ENCODE results near the gene ALLC.

ALLC gene

GRCh38 chr2:3706892-3707291 lies 48.9 kb downstream of the ALLC start:
- H3K4me3 Mint-ChIP-seq = no peak overlapping the region
- DNase-seq (ENCODE audit: low spot score in 2 of 2) = no peak
- ATAC-seq (ENCODE audit: low read depth) = no peak
- no peaks in the 10 kb centered on the region for H3K36me3 Mint-ChIP-seq
- H3K4me1 Mint-ChIP-seq = no peaks in the 10 kb centered on the region
- no peaks in the 10 kb centered on the region for H3K9me3 Mint-ChIP-seq
- no peak overlapping the region for H3K27ac Mint-ChIP-seq
- peaks cover 12% of the 10 kb centered on the region for H3K27me3 Mint-ChIP-seq

- Mint-ChIP-seq H3K36me3 (no peaks in the 10 kb centered on the region), H3K27ac (no peak overlapping the region), H3K4me1 (no peaks in the 10 kb centered on the region), H3K9me3 (no peaks in the 10 kb centered on the region), H3K4me3 (no peak overlapping the region), H3K27me3 (peaks cover 9% of the 10 kb centered on the region)
- DNase-seq (ENCODE audit: low spot score in 2 of 2) (no peak), ATAC-seq (ENCODE audit: low read depth) (no peak)
Observed at GRCh38 chr2:3708576-3708975, 50.6 kb downstream of the ALLC start.

GRCh38 chr2:3709225-3709624 lies 51.2 kb downstream of the ALLC start:
- Mint-ChIP-seq H3K4me1 (no peaks in the 10 kb centered on the region), H3K4me3 (no peak overlapping the region), H3K9me3 (no peaks in the 10 kb centered on the region), H3K36me3 (no peaks in the 10 kb centered on the region), H3K27ac (no peak overlapping the region), H3K27me3 (peaks cover 9% of the 10 kb centered on the region)
- DNase-seq (ENCODE audit: low spot score in 2 of 2) (no peak), ATAC-seq (ENCODE audit: low read depth) (no peak)

- no peak for ATAC-seq (ENCODE audit: low read depth)
Observed at GRCh38 chr2:3712424-3712823, 54.4 kb downstream of the ALLC start.

GRCh38 chr2:3712831-3713503 lies 55.0 kb downstream of the ALLC start:
- Mint-ChIP-seq H3K27ac (no peak overlapping the region), H3K27me3 (peaks cover 3% of the 10 kb centered on the region), H3K4me1 (no peaks in the 10 kb centered on the region), H3K4me3 (no peak overlapping the region), H3K36me3 (no peaks in the 10 kb centered on the region), H3K9me3 (no peaks in the 10 kb centered on the region)
- DNase-seq (ENCODE audit: low spot score in 2 of 2) (no peak), ATAC-seq (ENCODE audit: low read depth) (no peak)

More at GRCh38 chr2:3712424-3712823, 54.4 kb downstream of the ALLC start:
- Mint-ChIP-seq H3K9me3 (no peaks in the 10 kb centered on the region), H3K4me3 (no peak overlapping the region), H3K27me3 (peaks cover 5% of the 10 kb centered on the region), H3K4me1 (no peaks in the 10 kb centered on the region), H3K27ac (no peak overlapping the region), H3K36me3 (no peaks in the 10 kb centered on the region)
- no peak for DNase-seq (ENCODE audit: low spot score in 2 of 2)

DNA sequence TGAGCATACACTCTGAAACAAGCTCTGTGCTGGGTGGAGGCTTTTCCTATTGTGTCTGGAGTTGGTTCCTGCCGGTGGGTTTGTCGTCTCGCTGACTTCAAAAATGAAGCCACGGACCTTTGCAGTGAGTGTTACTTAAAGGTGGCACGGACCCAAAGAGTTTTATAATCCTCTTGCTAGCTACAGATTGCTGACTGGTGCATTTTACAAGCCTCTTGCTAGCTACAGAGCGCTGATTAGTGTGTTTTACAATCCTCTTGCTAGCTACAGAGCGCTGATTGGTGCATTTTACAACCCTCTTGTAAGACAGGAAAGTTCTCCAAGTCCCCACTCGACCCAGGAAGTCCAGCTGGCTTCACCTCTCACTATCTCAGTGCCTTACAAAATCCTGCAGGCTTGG lies 60.7 kb downstream of the ALLC start:
- ATAC-seq (ENCODE audit: low read depth) = no peak
- H3K4me3 Mint-ChIP-seq = no peak overlapping the region
- DNase-seq (ENCODE audit: low spot score in 2 of 2) = no peak
- H3K9me3 Mint-ChIP-seq = peaks cover 7% of the 10 kb centered on the region
- H3K27me3 Mint-ChIP-seq = peaks cover 8% of the 10 kb centered on the region
- no peaks in the 10 kb centered on the region for H3K36me3 Mint-ChIP-seq
- no peaks in the 10 kb centered on the region for H3K4me1 Mint-ChIP-seq
- no peak overlapping the region for H3K27ac Mint-ChIP-seq

- no peak overlapping the region for H3K27ac Mint-ChIP-seq
- H3K27me3 Mint-ChIP-seq = peaks cover 32% of the 10 kb centered on the region
- DNase-seq (ENCODE audit: low spot score in 2 of 2) = no peak
- no peak overlapping the region for H3K4me3 Mint-ChIP-seq
- H3K4me1 Mint-ChIP-seq = no peaks in the 10 kb centered on the region
- ATAC-seq (ENCODE audit: low read depth) = no peak
- no peaks in the 10 kb centered on the region for H3K36me3 Mint-ChIP-seq
- peaks cover 7% of the 10 kb centered on the region for H3K9me3 Mint-ChIP-seq
Observed at GRCh38 chr2:3725002-3725401, 67.0 kb downstream of the ALLC start.

- no peak for DNase-seq (ENCODE audit: low spot score in 2 of 2)
- Mint-ChIP-seq H3K27ac (no peak overlapping the region), H3K4me3 (no peak overlapping the region), H3K36me3 (no peaks in the 10 kb centered on the region), H3K9me3 (peaks cover 6% of the 10 kb centered on the region), H3K27me3 (peaks cover 32% of the 10 kb centered on the region), H3K4me1 (no peaks in the 10 kb centered on the region)
- ATAC-seq (ENCODE audit: low read depth) = no peak
Observed at GRCh38 chr2:3725458-3726250, 67.7 kb downstream of the ALLC start.

DNA sequence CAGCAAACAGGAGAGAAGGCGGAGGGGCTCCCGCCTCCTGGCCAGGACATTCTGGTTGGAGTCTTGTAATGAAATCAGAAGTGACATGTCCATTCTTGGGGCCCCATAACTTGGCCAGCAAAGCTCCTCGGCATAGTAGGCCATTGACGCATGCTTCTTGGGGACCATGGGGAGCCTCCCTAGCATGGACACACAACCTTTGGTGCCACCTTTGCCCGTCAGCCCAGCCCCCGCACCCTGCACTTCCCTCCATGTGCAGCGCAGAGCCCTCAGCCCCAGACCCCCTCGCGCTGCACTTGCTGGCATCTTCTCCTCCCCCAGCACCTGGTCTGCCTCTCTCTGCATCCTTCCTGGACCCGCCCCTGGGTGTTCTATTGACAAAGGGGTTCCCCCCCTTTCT lies 68.5 kb downstream of the ALLC start:
- Mint-ChIP-seq H3K36me3 (no peaks in the 10 kb centered on the region), H3K4me1 (no peaks in the 10 kb centered on the region), H3K27me3 (peaks cover 32% of the 10 kb centered on the region), H3K9me3 (peaks cover 2% of the 10 kb centered on the region), H3K27ac (no peak overlapping the region), H3K4me3 (no peak overlapping the region)
- DNase-seq (ENCODE audit: low spot score in 2 of 2) (no peak), ATAC-seq (ENCODE audit: low read depth) (no peak)

DNA sequence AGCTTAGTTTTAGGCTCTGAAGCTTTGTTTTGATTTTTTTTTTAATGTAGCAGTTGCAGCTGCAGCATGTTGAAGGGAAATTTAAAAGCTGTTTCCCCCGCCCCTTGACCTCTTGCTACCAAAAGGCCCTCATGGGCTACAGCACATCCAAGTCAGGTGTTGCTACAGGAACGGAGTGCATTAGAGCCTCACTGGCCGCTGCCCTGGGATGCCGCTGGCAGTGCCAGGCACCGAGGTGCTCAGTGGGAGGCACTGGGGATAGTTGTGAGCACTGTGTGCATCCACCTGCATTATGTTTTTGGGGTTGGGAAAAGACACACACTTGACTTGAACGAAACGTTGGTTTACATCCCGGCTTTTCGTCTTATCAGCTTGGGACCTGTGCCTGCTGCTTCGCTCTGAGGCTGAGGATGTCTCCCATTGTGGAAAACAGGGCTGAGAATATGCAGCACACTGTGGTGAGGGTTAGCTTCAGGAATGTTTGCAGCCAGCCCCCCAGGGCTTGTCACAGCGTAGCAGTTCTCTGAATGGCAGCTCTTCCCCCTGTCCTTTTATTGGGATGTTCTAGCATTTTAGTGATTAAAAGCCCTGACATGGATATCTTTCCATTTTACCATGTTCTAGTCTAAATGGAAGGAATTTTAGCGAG lies 69.5 kb downstream of the ALLC start:
- Mint-ChIP-seq H3K36me3 (no peaks in the 10 kb centered on the region), H3K4me3 (no peak overlapping the region), H3K4me1 (no peaks in the 10 kb centered on the region), H3K27ac (no peak overlapping the region), H3K27me3 (peaks cover 29% of the 10 kb centered on the region), H3K9me3 (no peaks in the 10 kb centered on the region)
- ATAC-seq (ENCODE audit: low read depth) (no peak), DNase-seq (ENCODE audit: low spot score in 2 of 2) (no peak)

GRCh38 chr2:3728104-3729054 lies 70.4 kb downstream of the ALLC start:
- Mint-ChIP-seq H3K4me3 (no peak overlapping the region), H3K27me3 (peaks cover 29% of the 10 kb centered on the region), H3K4me1 (no peaks in the 10 kb centered on the region), H3K27ac (no peak overlapping the region), H3K9me3 (no peaks in the 10 kb centered on the region), H3K36me3 (no peaks in the 10 kb centered on the region)
- DNase-seq (ENCODE audit: low spot score in 2 of 2) (no peak), ATAC-seq (ENCODE audit: low read depth) (no peak)

GRCh38 chr2:3729055-3729448 lies 71.1 kb downstream of the ALLC start:
- Mint-ChIP-seq H3K4me3 (no peak overlapping the region), H3K36me3 (no peaks in the 10 kb centered on the region), H3K27me3 (peaks cover 31% of the 10 kb centered on the region)

GRCh38 chr2:3729786-3730185 lies 71.8 kb downstream of the ALLC start:
- ATAC-seq (ENCODE audit: low read depth) (no peak), DNase-seq (ENCODE audit: low spot score in 2 of 2) (no peak)
- peaks cover 32% of the 10 kb centered on the region for H3K27me3 Mint-ChIP-seq
- H3K36me3 Mint-ChIP-seq = no peaks in the 10 kb centered on the region
- H3K4me1 Mint-ChIP-seq = no peaks in the 10 kb centered on the region
- no peak overlapping the region for H3K4me3 Mint-ChIP-seq
- no peak overlapping the region for H3K27ac Mint-ChIP-seq
- H3K9me3 Mint-ChIP-seq = no peaks in the 10 kb centered on the region

More at GRCh38 chr2:3729055-3729448, 71.1 kb downstream of the ALLC start:
- Mint-ChIP-seq H3K27ac (no peak overlapping the region), H3K4me1 (no peaks in the 10 kb centered on the region), H3K9me3 (no peaks in the 10 kb centered on the region)
- DNase-seq (ENCODE audit: low spot score in 2 of 2) (no peak), ATAC-seq (ENCODE audit: low read depth) (no peak)

Data from memory B cell (primary cell).